ENCODE measurements around the gene SLC34A3.

Gene SLC34A3

DNA sequence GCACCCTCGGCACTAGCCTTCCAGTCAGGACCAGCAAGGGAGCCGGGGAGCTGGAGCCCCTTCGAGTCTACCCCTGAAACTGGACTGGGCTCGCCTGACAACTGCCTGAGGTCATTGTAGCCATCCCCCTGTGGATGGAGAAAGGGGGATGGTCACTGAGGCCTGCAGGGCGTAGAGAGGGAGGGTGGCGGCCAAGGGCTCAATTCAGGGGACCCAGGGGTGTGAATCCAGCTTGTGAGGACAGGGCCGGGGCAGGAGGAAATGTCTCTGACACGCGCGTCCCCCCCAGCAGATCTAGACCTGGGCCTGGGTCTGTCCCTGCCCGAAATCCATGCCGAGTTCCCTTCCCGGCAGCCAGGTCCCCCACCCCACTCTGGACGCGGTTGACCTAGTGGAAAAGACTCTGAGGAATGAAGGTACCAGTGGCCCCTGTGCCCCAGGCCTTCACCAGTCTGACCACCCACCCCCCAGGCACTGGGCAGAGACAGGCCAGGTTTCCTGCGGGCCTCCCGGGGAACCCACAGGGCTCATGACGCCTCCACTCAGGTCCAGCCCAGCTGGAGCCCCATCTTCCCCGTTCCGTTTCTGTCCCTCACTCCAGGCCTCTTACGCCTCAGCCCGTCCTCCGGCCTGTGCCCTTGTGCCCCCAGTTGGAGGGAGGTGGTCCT is 805 bp downstream of the SLC34A3 start:
- TF ChIP-seq, protein P1, sequence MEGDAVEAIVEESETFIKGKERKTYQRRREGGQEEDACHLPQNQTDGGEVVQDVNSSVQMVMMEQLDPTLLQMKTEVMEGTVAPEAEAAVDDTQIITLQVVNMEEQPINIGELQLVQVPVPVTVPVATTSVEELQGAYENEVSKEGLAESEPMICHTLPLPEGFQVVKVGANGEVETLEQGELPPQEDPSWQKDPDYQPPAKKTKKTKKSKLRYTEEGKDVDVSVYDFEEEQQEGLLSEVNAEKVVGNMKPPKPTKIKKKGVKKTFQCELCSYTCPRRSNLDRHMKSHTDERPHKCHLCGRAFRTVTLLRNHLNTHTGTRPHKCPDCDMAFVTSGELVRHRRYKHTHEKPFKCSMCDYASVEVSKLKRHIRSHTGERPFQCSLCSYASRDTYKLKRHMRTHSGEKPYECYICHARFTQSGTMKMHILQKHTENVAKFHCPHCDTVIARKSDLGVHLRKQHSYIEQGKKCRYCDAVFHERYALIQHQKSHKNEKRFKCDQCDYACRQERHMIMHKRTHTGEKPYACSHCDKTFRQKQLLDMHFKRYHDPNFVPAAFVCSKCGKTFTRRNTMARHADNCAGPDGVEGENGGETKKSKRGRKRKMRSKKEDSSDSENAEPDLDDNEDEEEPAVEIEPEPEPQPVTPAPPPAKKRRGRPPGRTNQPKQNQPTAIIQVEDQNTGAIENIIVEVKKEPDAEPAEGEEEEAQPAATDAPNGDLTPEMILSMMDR (IDR thresholded peaks at IDR 0.05; ENCODE audit: insufficient read depth, low read depth, low read length, missing control alignments): no peak
- no peak overlapping the region for H3K4me3 ChIP-seq (ENCODE audit: low read depth, low read length)
- DNase-seq (ENCODE audit: low read depth): no peak

DNA sequence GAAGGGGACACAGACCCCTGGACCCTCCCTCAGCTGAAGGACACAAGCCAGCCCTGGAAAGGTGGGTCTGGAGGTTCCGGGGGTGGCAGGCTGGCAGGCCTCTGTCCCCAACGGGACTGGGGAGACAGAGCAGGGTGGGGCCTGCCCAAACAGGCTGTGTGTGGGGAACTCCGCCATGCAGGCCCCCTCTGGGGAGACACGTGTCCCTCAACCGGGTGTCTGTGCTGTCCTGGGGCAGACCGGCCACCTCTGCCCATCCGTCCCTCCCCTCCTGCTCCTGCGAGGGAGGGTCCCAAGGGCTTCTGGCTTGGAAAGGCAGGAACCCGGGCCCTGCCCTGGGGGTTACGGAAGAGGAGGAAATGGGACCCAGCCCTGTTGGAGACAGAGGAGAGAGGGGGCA is 1.4 kb downstream of the SLC34A3 start:
- no peak overlapping the region for H3K4me3 ChIP-seq (ENCODE audit: low read depth, low read length)
- DNase-seq (ENCODE audit: low read depth): no peak
- TF ChIP-seq, protein P1 (IDR thresholded peaks at IDR 0.05; ENCODE audit: insufficient read depth, low read depth, low read length, missing control alignments): no peak

DNA sequence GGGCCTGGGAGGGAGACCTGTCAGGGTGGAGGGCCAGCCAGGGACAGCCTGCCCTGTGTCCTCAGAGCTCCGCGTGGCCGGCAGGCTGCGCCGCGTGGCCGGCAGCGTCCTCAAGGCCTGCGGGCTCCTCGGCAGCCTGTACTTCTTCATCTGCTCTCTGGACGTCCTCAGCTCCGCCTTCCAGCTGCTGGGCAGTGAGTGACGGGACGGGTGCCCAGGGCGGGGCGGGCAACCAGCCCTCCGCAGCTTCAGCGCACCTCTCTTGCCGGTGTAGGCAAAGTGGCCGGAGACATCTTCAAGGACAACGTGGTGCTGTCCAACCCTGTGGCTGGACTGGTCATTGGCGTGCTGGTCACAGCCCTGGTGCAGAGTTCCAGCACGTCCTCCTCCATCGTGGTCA is 1.8 kb downstream of the SLC34A3 start:
- TF ChIP-seq, protein P1 (IDR thresholded peaks at IDR 0.05; ENCODE audit: insufficient read depth, low read depth, low read length, missing control alignments): no peak
- no peak for DNase-seq (ENCODE audit: low read depth)
- no peak overlapping the region for H3K4me3 ChIP-seq (ENCODE audit: low read depth, low read length)

DNA sequence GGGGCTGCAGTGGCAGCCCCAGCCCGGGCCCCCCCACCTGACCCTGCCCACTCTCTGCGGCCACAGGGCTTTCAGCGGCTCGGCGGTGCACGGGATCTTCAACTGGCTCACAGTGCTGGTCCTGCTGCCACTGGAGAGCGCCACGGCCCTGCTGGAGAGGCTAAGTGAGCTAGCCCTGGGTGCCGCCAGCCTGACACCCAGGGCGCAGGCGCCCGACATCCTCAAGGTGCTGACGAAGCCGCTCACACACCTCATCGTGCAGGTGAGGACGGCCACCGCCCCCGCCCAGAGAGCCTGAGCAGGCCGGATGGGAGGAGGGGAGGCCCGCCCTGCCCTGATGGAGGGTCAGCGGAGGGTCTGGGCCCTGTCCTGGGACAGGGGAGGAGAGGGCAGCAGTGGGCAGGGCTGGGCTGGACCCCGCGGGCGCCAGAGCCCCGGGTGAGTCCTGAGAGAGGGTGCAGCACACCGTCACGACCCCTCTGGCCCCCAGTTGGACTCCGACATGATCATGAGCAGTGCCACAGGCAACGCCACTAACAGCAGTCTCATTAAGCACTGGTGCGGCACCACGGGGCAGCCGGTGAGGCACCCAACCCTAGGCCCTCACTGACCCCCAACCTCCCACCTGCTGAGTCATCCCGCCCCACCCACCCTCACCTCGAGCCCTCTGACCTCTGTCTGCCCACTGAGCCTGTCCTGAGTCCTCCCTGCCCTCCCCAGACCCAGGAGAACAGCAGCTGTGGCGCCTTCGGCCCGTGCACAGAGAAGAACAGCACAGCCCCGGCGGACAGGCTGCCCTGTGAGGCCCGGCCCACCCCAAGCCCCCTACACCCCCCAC is 2.7 kb downstream of the SLC34A3 start:
- no peak for DNase-seq (ENCODE audit: low read depth)
- no peak overlapping the region for H3K4me3 ChIP-seq (ENCODE audit: low read depth, low read length)
- TF ChIP-seq, protein P1 (IDR thresholded peaks at IDR 0.05; ENCODE audit: insufficient read depth, low read depth, low read length, missing control alignments): no peak

DNA sequence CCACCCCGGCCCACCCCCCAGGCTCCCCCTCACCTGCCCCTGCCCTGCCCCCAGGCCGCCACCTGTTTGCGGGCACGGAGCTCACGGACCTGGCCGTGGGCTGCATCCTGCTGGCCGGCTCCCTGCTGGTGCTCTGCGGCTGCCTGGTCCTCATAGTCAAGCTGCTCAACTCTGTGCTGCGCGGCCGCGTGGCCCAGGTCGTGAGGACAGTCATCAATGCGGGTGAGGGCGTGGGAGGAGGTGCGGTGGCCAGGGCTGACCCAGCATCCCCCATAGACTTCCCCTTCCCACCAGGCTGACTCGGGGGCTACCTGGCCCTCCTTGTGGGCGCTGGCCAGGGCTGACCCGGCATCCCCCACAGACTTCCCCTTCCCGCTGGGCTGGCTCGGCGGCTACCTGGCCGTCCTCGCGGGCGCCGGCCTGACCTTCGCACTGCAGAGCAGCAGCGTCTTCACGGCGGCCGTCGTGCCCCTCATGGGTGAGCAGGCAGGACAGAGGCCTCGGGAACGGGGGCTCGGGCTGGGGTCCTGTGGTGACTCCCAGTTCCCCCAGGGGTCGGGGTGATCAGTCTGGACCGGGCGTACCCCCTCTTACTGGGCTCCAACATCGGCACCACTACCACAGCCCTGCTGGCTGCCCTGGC is 3.5 kb downstream of the SLC34A3 start:
- no peak for DNase-seq (ENCODE audit: low read depth)
- H3K4me3 ChIP-seq (ENCODE audit: low read depth, low read length): no peak overlapping the region
- TF ChIP-seq, protein P1 (IDR thresholded peaks at IDR 0.05; ENCODE audit: insufficient read depth, low read depth, low read length, missing control alignments): no peak

DNA sequence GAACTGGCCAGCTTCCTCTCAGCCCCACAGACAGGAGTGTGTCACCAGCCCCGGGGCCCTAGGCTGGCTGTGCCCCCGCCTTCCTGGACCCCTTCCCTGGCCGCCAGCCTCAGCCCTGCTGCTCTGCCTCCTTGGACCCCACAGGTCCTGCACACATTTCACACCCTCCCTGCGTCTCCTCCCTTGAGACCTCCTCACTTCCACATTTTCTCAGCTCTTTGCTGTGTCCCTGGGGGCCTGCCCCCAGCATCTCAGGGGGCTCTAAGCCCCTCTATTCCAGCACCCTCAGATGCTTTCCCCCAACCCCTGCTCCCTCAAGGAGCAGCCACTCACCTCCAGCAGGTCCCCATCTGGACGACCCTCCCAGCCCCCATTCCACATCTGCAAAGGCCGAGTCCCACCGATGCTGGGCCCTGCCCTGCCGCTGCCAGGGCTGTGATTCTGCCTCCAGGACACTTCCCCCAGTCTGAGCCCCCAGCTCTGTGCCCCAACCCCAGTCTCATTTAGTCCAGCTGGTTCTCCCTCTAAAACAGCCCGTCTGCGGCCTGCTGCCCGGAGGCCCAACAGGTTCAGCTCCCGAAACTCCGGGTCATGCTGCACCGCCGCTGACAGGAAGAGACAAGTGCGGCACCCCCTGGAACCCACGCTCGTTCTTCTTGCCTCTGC is 4.2 kb downstream of the SLC34A3 start:
- H3K4me3 ChIP-seq (ENCODE audit: low read depth, low read length): no peak overlapping the region
- TF ChIP-seq, protein P1 (IDR thresholded peaks at IDR 0.05; ENCODE audit: insufficient read depth, low read depth, low read length, missing control alignments): no peak
- DNase-seq (ENCODE audit: low read depth): no peak
